Measurements from ENCODE around the gene PSMD11.
A peak's percentile ranks its signal among the peaks of the same experiment; 100 is the strongest.

The PSMD11 gene

DNA sequence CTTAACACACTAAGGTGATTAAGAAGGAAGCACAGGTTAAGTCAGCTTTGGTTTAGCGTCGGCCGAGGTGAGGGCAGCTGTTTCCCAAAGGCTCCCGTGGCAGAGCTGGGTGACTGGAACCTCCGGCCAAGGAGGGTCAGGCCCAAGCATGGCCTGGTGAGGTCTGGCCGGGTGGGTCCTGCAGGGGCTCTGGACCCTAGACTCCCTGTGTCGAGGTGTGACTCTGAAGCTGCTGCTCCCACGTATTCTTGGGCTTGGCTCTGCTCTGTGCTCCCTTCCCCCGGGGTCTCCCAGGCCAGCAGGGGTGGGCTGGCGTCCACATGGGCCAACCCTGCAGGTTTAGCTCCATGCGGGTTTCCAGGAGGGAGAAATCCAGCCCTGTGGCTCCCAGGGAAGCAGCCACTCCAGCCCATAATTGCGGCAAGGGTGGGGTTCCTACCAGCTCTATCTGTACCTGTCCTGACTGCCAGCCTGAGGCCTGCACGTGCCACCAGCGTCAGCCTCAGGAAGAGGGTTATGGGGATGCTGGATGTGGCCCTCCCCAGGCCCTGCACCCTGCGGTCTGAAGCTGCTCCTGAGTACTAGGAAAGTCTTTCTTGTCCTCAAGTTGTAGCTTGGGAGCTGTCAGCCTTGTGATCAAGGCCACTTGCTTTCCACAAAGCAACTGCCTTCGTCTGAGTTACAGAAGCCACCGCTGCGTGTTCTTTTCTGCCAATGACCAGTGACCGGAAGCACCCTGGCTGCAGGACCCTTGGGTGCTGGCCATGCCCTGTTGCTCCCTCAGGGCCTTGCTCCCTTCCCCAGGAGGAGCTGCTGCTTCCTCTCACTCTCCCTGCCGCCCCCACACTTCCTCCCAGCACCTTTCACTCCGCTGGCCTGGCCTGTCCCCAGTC lies 47.3 kb downstream of the PSMD11 start:
- no peak for DNase-seq (ENCODE audit: low spot score)

GRCh38 chr17:32492264-32492589 lies 47.9 kb downstream of the PSMD11 start:
- no peak for DNase-seq (ENCODE audit: low spot score)

DNA sequence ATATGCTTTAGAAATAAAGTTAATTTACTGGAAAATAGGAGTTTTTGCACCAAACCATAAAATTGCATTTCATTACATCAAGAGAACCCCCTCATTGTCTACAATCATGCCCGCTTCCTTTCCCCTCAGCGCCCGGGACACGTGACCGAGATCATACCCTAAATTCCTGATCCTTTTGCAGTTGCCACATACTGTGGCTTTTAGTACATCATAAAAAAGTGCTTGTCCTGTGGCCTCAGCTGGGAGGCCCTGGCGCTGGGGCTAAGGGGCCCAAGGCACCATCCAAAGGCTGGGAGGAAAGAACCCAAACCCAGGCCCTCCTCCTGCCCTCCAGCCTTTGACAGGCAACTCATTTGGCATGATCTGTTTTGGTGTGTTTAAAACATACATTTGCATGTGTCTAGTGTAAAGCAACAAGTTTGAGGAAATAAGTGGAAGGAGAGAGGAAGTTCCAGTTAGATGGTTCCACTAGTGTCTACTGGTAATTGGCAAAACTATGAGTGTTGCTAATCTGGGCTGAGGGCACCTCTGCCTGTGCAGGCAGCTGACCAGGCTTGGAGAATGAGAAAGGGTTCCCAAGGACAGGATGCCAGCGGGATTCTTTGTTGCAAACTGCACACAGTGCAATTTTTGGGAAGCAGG lies 48.5 kb downstream of the PSMD11 start:
- no peak for DNase-seq (ENCODE audit: low spot score)

GRCh38 chr17:32493571-32493970 lies 49.3 kb downstream of the PSMD11 start:
- no peak for DNase-seq (ENCODE audit: low spot score)

DNA sequence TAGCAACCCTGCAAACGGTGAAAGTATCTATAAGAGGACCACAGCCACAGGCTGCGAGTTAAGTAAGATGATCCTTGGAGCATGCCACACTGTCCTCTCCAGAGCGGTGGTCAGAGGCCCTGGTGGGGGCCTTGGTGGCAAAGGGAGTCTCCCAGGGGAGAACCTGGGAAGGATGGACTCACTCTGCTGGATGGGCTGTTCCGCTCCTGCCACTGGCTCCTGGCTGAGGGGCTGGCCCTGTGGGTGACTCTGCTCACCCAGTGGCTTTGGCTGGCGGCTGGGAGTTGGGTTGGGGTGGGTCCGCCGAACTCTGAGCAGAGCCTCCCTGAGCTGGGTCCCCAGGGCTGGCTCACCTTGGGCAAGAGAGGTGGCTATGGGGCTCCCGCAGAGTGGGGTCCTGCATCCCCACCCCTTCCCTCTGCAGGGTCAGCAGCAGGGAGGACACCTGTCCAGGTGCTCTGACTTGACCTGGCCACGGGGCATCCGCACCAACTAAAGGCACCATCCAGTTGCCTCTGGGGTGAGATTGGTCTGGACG lies 49.7 kb downstream of the PSMD11 start:
- no peak for DNase-seq (ENCODE audit: low spot score)

GRCh38 chr17:32494621-32495358 lies 50.5 kb downstream of the PSMD11 start:
- DNase-seq (ENCODE audit: low spot score), result no peak

GRCh38 chr17:32495359-32496231 lies 51.3 kb downstream of the PSMD11 start:
- DNase-seq (ENCODE audit: low spot score), result no peak

DNA sequence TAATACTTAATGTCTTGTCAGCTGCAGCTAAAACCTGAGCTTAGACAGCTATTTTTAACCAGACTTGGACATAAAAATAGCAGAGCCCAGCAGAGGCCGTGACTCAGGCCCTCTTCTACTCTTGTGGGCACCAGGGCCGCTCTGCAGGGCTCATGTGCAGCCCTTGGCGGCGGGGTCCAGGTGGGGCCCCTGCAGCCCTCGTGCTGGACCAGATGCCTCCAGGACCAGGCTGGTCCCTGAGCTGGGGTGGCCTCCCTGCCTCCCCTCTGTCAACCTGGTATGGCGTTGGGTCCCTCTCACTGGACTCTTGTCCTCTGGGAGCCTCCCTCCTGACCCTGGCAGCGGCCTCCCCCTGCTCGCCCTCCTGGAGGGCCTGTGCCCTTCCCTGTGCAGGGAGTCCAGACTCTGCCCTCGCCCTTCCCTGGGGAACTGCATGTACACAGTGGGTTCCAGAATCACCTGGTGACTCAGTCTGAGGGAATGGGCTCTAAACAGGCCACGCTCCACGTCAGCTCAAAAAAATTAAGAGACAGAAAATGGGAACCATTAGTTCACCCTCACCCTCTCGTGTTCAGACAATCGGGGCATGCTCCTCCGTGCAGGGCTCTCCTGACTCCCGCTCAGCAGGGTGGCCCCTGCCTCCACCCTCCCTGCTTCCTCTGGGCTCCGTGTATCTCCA lies 52.2 kb downstream of the PSMD11 start:
- DNase-seq (ENCODE audit: low spot score), result no peak

GRCh38 chr17:32497431-32498205 lies 53.3 kb downstream of the PSMD11 start:
- no peak for DNase-seq (ENCODE audit: low spot score)

DNA sequence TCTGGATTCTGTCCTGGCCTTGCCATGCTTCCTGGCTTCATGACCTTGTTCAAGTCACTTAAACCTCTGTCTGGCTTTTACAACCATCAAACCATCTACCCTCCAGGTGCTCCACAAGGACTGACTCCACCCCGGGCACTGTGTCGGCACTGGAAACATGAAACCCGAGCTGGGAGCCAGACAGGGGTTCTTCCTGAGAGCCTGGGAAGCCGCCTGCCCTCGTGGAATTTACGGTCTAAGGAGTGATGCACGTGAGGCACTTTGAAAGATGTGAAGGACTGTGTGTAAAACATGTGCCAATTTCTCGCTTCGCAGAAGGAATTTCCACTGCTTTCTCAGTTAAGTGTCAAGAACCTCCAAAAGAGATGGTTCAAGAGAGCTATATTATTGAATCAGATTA lies 54.1 kb downstream of the PSMD11 start:
- no peak for DNase-seq (ENCODE audit: low spot score)

GRCh38 chr17:32502013-32502412 lies 57.7 kb downstream of the PSMD11 start:
- DNase-seq (ENCODE audit: low spot score), result no peak

DNA sequence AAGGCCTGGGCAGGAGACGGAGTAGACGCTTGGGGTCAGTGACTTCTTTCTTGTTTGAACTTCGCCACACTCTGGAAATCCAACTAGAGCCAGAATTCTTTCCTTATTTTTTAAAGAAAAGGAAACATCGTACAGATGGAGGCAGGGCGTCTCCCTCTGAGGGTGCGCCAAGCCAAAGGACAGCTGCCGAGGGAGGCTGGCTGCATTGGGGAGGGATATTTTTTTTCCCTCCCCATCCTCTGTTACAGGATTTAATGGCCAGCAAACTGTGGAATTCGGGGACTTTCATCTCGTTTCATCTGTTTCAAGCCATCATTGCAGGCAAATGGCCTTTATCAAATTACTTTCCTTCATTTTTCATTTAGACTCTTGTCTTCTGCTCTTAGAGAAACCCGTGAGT lies 58.4 kb downstream of the PSMD11 start:
- no peak for DNase-seq (ENCODE audit: low spot score)

DNA sequence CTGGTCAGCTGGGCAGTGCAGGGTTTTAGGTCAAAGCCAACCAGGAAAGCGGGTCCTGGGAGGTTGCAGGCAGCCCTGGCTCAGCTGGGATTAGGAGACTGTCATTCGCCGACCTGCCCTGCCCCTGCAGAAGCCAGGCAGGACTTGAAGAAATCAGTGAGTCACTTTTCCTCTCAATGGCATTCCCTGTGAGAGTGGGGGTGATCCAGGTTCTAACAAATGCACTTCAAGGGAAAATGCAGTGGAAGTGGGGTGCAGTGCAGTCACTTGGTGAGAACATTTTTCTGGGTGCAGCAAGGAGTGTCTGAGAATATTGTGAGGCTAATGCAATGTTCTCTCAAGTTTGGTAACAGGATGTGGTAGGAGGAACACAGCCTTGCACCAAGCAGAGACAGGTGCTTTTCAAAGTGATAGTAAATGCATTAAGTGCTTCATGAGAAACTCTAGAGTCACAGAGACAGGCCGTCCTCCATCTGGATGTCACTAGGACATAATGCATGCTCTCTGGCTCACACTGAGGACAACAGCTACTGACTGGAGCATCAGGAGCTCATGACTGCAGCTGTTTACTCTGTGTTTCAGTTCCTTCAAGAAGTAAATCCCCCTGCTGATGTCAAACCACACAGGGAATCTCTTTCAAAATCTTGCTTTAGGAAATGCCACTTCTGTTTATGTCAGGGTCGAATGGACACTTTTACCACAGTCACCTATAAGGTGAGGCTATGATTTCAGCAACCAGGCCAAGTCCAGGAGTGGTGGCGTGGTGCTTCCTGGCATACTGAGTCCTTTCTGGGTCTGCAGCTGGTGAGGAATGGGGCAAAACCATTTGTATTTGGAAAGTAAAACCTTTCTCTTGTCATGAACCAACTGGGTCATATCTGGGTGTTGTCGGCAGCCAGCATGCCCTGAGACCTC lies 59.2 kb downstream of the PSMD11 start:
- peak; percentile 74 for DNase-seq (ENCODE audit: low spot score)

GRCh38 chr17:32504166-32504990 lies 60.1 kb downstream of the PSMD11 start:
- DNase-seq (ENCODE audit: low spot score), result no peak

DNA sequence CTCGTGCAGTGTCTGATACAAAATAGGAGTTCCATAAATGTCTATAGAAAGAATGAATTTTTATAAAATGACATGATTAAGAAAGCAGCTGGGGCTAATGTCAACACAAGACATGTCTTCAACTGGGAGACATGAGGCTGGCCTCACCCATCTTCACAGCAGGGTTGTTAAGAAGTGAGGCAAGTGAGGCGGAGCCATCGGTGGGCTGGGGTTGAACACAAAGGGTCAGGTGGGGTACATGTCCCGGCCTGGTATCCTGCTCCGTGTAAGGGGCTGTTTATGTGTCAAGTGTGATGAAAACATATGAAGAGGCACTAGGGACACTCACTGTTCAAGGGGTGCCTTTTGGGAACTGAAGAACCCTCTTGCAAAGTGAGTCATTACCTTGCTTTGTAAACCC lies 64.6 kb downstream of the PSMD11 start:
- no peak for DNase-seq (ENCODE audit: low spot score)

DNA sequence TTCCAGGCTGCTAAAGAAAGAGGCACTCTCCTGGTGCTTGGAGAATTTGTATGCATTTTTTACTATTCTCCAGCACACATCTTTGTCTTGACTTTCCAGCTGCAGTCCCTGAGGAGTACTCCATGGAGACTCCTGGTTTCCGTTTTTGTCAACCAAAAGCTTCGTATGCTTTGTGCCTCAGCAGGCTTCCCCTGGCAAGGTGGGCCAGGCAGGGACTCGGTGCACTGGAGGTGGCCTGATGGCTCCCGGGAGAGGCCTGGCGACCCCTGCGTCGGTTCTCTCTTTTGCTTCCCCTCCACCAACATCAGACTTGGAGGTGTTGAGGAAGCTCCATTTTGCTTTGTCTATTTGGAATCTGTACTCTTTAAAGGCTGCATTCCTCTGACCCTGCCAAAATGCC lies 66.2 kb downstream of the PSMD11 start:
- no peak for DNase-seq (ENCODE audit: low spot score)

- DNase-seq (ENCODE audit: low spot score), result no peak
These were observed 68.0 kb downstream of the PSMD11 start for GRCh38 chr17:32512328-32512727.

DNA sequence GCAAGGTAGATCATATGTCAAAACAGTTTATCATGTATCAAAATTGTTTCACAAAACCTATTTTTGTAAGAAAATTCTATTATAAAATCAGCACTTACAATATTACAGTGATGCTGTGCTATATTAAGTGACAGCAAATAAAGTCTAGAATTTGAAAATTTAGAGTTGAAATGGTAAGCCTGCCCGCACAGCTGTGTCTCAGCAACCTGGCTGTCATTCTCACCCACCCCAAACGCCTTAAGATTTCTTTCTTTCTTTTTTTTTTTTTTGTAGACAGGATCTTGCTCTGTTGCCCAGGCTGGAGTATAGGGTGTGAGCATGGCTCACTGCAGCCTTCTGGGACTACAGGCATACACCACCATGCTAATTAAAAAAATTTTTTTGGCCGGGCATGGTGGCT lies 69.3 kb downstream of the PSMD11 start:
- DNase-seq (ENCODE audit: low spot score), result no peak

All from activated CD4-positive, alpha-beta T cell treated with anti-CD3 and anti-CD28 coated beads, Interleukin-2, Interleukin-4, amounts not matched to agents 100 ng/mL and 50 ng/mL, durations not matched to agents 16 hours and 8 hours (primary cell).